Measurements from ENCODE around the gene ATP1A1. TPM values are rescaled to one million over a fixed set of nuclear protein-coding genes. Genes with fewer than 3 reads are reported as not detected.

ATP1A1 gene
- polyA plus RNA-seq, 3 donors = 32.3 to 135 (median 32.7) TPM

DNA sequence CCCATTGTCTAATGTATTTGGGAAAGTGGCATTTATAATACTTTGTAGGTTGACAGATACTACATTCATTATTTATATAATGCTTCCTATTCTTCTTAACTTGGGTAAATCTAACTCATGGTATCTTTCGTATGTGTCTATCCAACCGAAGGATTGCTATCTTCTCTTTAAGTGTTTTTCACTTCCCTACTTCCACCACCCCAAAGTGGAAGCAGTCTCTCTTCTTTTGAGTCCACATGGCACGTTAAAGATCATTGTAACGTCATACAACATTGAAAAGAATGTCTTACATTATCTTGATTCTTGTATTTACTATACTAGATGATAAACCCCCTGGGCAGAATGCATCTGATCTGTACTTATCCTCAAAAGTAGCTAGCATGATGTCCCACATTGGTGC is 21.2 kb downstream of the ATP1A1 start:
- Mint-ChIP-seq H3K4me1 (no peaks in the 10 kb centered on the region), H3K27ac (no peak overlapping the region), H3K9me3 (no peaks in the 10 kb centered on the region), H3K36me3 (peaks cover 97 to 100% of the 10 kb centered on the region in 2 donors), H3K27me3 (ENCODE audit: low read depth in 3 of 3) (no peaks in the 10 kb centered on the region), H3K4me3 (no peak overlapping the region)
- no peaks in the 10 kb centered on the region for H3K79me2 ChIP-seq (ENCODE audit: insufficient read depth, low read length)
- peaks cover 19% of the 10 kb centered on the region for H4K20me1 ChIP-seq (ENCODE audit: insufficient read depth, low read length)
- TF ChIP-seq, protein P1, sequence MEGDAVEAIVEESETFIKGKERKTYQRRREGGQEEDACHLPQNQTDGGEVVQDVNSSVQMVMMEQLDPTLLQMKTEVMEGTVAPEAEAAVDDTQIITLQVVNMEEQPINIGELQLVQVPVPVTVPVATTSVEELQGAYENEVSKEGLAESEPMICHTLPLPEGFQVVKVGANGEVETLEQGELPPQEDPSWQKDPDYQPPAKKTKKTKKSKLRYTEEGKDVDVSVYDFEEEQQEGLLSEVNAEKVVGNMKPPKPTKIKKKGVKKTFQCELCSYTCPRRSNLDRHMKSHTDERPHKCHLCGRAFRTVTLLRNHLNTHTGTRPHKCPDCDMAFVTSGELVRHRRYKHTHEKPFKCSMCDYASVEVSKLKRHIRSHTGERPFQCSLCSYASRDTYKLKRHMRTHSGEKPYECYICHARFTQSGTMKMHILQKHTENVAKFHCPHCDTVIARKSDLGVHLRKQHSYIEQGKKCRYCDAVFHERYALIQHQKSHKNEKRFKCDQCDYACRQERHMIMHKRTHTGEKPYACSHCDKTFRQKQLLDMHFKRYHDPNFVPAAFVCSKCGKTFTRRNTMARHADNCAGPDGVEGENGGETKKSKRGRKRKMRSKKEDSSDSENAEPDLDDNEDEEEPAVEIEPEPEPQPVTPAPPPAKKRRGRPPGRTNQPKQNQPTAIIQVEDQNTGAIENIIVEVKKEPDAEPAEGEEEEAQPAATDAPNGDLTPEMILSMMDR (IDR thresholded peaks at IDR 0.05) = no peak
- H3K9me3 ChIP-seq (replicated peaks in 1 of 2; ENCODE audit: control insufficient read depth in 1 of 2, insufficient read depth in 1 of 2, low read length in 2 of 2) = no peaks in the 10 kb centered on the region
- no peak overlapping the region for H3K9ac ChIP-seq (ENCODE audit: insufficient read depth, low read length, poor library complexity, severe bottlenecking)
- no peak overlapping the region for H2AFZ ChIP-seq (ENCODE audit: insufficient read depth, low read depth, low read length, poor library complexity, severe bottlenecking)
- H3K27ac ChIP-seq (ENCODE audit: low read depth in 1 of 2, low read length in 2 of 2) = no peak overlapping the region
- no peaks in the 10 kb centered on the region for H3K27me3 ChIP-seq (ENCODE audit: control insufficient read depth in 2 of 2, insufficient read depth in 2 of 2, low read length in 2 of 2)
- H3K4me1 ChIP-seq (ENCODE audit: control insufficient read depth in 1 of 2, insufficient read depth in 2 of 2, low read length in 2 of 2) = no peaks in the 10 kb centered on the region
- no peak overlapping the region for H3K4me2 ChIP-seq (replicated peaks; ENCODE audit: extremely low read depth, low read length, poor library complexity, severe bottlenecking)
- DNase-seq = no peak
- H3K36me3 ChIP-seq (replicated peaks in 1 of 2; ENCODE audit: control insufficient read depth in 1 of 2, insufficient read depth in 2 of 2, low read length in 2 of 2) = peaks cover 98 to 100% of the 10 kb centered on the region in 2 donors
- no peak overlapping the region for H3K4me3 ChIP-seq (replicated peaks in 1 of 3; ENCODE audit: low read depth in 2 of 3, low read length in 3 of 3)
- intact Hi-C loops (cut with micrococcal nuclease) = no loop called here
- 92% methylated on average over 2 of the region's 4 CpGs for whole genome bisulfite sequencing (ENCODE audit: insufficient coverage)

DNA sequence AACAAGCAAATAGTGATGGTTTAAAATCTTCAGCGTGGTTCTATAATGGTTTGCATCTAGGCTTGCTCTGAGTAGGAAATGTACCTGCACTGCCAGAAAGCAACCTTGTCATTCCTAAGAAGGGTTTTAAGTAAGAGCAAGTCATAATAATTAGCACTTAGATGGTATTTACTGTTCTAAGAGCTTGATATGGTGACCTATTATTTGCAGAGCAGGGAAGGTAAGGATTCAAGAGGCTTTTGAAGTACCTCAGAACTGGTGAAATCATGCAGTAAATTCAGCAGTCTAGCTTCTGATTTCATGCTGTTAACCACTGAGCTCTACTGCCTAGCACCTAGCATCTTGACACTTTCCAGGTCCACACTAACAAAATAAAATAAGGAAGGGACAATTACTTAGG is 23.7 kb downstream of the ATP1A1 start:
- DNase-seq = no peak
- Histone ChIP-seq H2AFZ (ENCODE audit: insufficient read depth, low read depth, low read length, poor library complexity, severe bottlenecking) (no peak overlapping the region), H3K4me1 (ENCODE audit: control insufficient read depth in 1 of 2, insufficient read depth in 2 of 2, low read length in 2 of 2) (no peaks in the 10 kb centered on the region), H3K36me3 (replicated peaks in 1 of 2; ENCODE audit: control insufficient read depth in 1 of 2, insufficient read depth in 2 of 2, low read length in 2 of 2) (peaks cover 98 to 100% of the 10 kb centered on the region in 2 donors), H3K9me3 (replicated peaks in 1 of 2; ENCODE audit: control insufficient read depth in 1 of 2, insufficient read depth in 1 of 2, low read length in 2 of 2) (no peaks in the 10 kb centered on the region), H3K27ac (ENCODE audit: low read depth in 1 of 2, low read length in 2 of 2) (no peak overlapping the region), H3K27me3 (ENCODE audit: control insufficient read depth in 2 of 2, insufficient read depth in 2 of 2, low read length in 2 of 2) (no peaks in the 10 kb centered on the region), H3K4me3 (replicated peaks in 1 of 3; ENCODE audit: low read depth in 2 of 3, low read length in 3 of 3) (no peak overlapping the region), H3K79me2 (ENCODE audit: insufficient read depth, low read length) (no peaks in the 10 kb centered on the region), H3K4me2 (replicated peaks; ENCODE audit: extremely low read depth, low read length, poor library complexity, severe bottlenecking) (no peak overlapping the region), H4K20me1 (ENCODE audit: insufficient read depth, low read length) (peaks cover 5% of the 10 kb centered on the region), H3K9ac (ENCODE audit: insufficient read depth, low read length, poor library complexity, severe bottlenecking) (no peak overlapping the region)
- H3K36me3 Mint-ChIP-seq = peaks cover 97 to 100% of the 10 kb centered on the region in 2 donors
- intact Hi-C loops (cut with micrococcal nuclease) = no loop called here
- H3K9me3 Mint-ChIP-seq = no peaks in the 10 kb centered on the region
- TF ChIP-seq, protein P1 (IDR thresholded peaks at IDR 0.05) = no peak
- no peak overlapping the region for H3K4me3 Mint-ChIP-seq
- H3K4me1 Mint-ChIP-seq = no peaks in the 10 kb centered on the region
- no peaks in the 10 kb centered on the region for H3K27me3 Mint-ChIP-seq (ENCODE audit: low read depth in 3 of 3)
- 100% methylated on average over 1 of the region's 1 CpG for WGBS (ENCODE audit: insufficient coverage)
- peak overlapping the region in 1 of 7 donors; percentile 22 for H3K27ac Mint-ChIP-seq

Data from CD14-positive monocyte (primary cell).